GM18526 (cell line): Measurements from ENCODE around the gene ARHGAP35.
A peak's percentile ranks its signal among the peaks of the same experiment; 100 is the strongest.

Experiments
- POLR2A ChIP-seq: IDR thresholded peaks from 3 replicates; pipeline ENCODE4 v1.6.1; 2011; ENCODE audit not compliant: insufficient read length; ENCODE audit errors: extremely low read depth

The ARHGAP35 gene

GRCh38 chr19:46838160-46838559 is 22.6 kb upstream of the ARHGAP35 start:
- no peak for TF ChIP-seq POLR2A

GRCh38 chr19:46839752-46840497 is 20.9 kb upstream of the ARHGAP35 start:
- TF ChIP-seq POLR2A: no peak

GRCh38 chr19:46840498-46840942 is 20.3 kb upstream of the ARHGAP35 start:
- no peak for TF ChIP-seq POLR2A

GRCh38 chr19:46841458-46842083 is 19.2 kb upstream of the ARHGAP35 start:
- no peak for TF ChIP-seq POLR2A

- TF ChIP-seq POLR2A: no peak
Measured at GRCh38 chr19:46842791-46843190, 18.0 kb upstream of the ARHGAP35 start.

GRCh38 chr19:46844067-46844489 is 16.7 kb upstream of the ARHGAP35 start:
- no peak for TF ChIP-seq POLR2A

- no peak for TF ChIP-seq POLR2A
Measured at GRCh38 chr19:46845959-46846459, 14.8 kb upstream of the ARHGAP35 start.

GRCh38 chr19:46847528-46847927 is 13.3 kb upstream of the ARHGAP35 start:
- TF ChIP-seq POLR2A: no peak

- no peak for TF ChIP-seq POLR2A
Measured at GRCh38 chr19:46848389-46848788, 12.4 kb upstream of the ARHGAP35 start.

GRCh38 chr19:46849610-46850009 is 11.2 kb upstream of the ARHGAP35 start:
- no peak for TF ChIP-seq POLR2A

GRCh38 chr19:46850228-46851203 is 10.3 kb upstream of the ARHGAP35 start, which contains the start of gene AP2S1:
Gene AP2S1 (minus strand): TSS chr19:46850846. CDS start chr19:46850766, 80 bp downstream.
- TF ChIP-seq POLR2A: peak; percentile 77

- TF ChIP-seq POLR2A: no peak
Measured at GRCh38 chr19:46852830-46853229, 8.0 kb upstream of the ARHGAP35 start.

- TF ChIP-seq POLR2A: peak; percentile 5
Measured at GRCh38 chr19:46856062-46857022, 4.5 kb upstream of the ARHGAP35 start.

- TF ChIP-seq POLR2A: no peak
Measured at GRCh38 chr19:46859637-46860124, 1.1 kb upstream of the ARHGAP35 start.

GRCh38 chr19:46860125-46860845 is 512 bp upstream of the ARHGAP35 start:
- peak; percentile 83 for TF ChIP-seq POLR2A
